ENCODE measurements around the gene ICA1. TPM values are rescaled to one million over a fixed set of nuclear protein-coding genes. Genes with fewer than 3 reads are reported as not detected.
"Not testable (repeated sequence)": the region's sequence is repeated elsewhere in the genome, so short reads cannot be mapped to it uniquely, and the experiment has no call there.

The ICA1 gene
- total RNA-seq, 2 experiments from 2014 or later = 0.34 to 1.3 TPM

GRCh38 chr7:8111282-8111960 is 150.5 kb downstream of the ICA1 start:
- no peaks in the 10 kb centered on the region for H3K36me3 Mint-ChIP-seq (ENCODE audit: low read depth)
- ATAC-seq (no peak), DNase-seq (no peak)
- no peaks in the 10 kb centered on the region for H3K27me3 Mint-ChIP-seq
- ChIA-PET CTCF (no interaction called here), POLR2A (no interaction called here)
- TF ChIP-seq CTCF (IDR thresholded peaks at IDR 0.05) = no peak
- peaks cover 33% of the 10 kb centered on the region for H3K4me1 Mint-ChIP-seq (ENCODE audit: low read depth)
- H3K9me3 Mint-ChIP-seq = peaks cover 15% of the 10 kb centered on the region
- intact Hi-C loops (cut with micrococcal nuclease) = loop anchor here (10.0 kb wide), 1 partner anchor 427 kb away; no protein-coding TSS in a partner anchor
- H3K27ac Mint-ChIP-seq = no peak overlapping the region
- no peak overlapping the region for H3K4me3 Mint-ChIP-seq

GRCh38 chr7:8109196-8110022 is 152.6 kb downstream of the ICA1 start:
- CTCF ChIA-PET = interaction anchor here (0.7 kb wide), 2 partner anchors 9 to 14 kb away, joined by 3 read pairs; no protein-coding TSS in a partner anchor
- Mint-ChIP-seq H3K36me3 (ENCODE audit: low read depth) (no peaks in the 10 kb centered on the region), H3K27ac (no peak overlapping the region), H3K4me3 (no peak overlapping the region), H3K27me3 (no peaks in the 10 kb centered on the region), H3K4me1 (ENCODE audit: low read depth) (peaks cover 33% of the 10 kb centered on the region), H3K9me3 (peaks cover 9% of the 10 kb centered on the region)
- POLR2A ChIA-PET = no interaction called here
- ATAC-seq = no peak
- no peak for DNase-seq
- intact Hi-C loops (cut with micrococcal nuclease) = loop anchor here (10.0 kb wide), 1 partner anchor 425 kb away; no protein-coding TSS in a partner anchor
- no peak for TF ChIP-seq CTCF (IDR thresholded peaks at IDR 0.05)

- ChIA-PET CTCF (interaction anchor here (0.6 to 1.6 kb wide), 2 partner anchors 21 to 111 kb away, joined by 3 read pairs; no protein-coding TSS in a partner anchor), POLR2A (no interaction called here)
- no peak for TF ChIP-seq CTCF (IDR thresholded peaks at IDR 0.05)
- ATAC-seq (peak; percentile 71), DNase-seq (peak; percentile 37)
- Mint-ChIP-seq H3K4me1 (ENCODE audit: low read depth) (peaks cover 30% of the 10 kb centered on the region), H3K4me3 (no peak overlapping the region), H3K27me3 (no peaks in the 10 kb centered on the region), H3K27ac (peak overlapping the region; percentile 67), H3K36me3 (ENCODE audit: low read depth) (peaks cover 2% of the 10 kb centered on the region), H3K9me3 (peaks cover 16% of the 10 kb centered on the region)
- intact Hi-C loops (cut with micrococcal nuclease) = no loop called here
Observed at GRCh38 chr7:8105449-8106095, 156.4 kb downstream of the ICA1 start.

- Mint-ChIP-seq H3K4me1 (ENCODE audit: low read depth) (peaks cover 30% of the 10 kb centered on the region), H3K27me3 (no peaks in the 10 kb centered on the region), H3K36me3 (ENCODE audit: low read depth) (peaks cover 2% of the 10 kb centered on the region), H3K4me3 (no peak overlapping the region), H3K27ac (no peak overlapping the region), H3K9me3 (peaks cover 24% of the 10 kb centered on the region)
- ChIA-PET CTCF (interaction anchor here (1.1 to 1.4 kb wide), 2 partner anchors 18 to 30 kb away, joined by 3 read pairs; no protein-coding TSS in a partner anchor), POLR2A (no interaction called here)
- intact Hi-C loops (cut with micrococcal nuclease) = no loop called here
- no peak for DNase-seq
- no peak for ATAC-seq
- TF ChIP-seq CTCF (IDR thresholded peaks at IDR 0.05) = no peak
Observed at GRCh38 chr7:8103282-8103681, 158.7 kb downstream of the ICA1 start.

GRCh38 chr7:8101292-8101691 is 160.7 kb downstream of the ICA1 start:
- Mint-ChIP-seq H3K9me3 (peaks cover 25% of the 10 kb centered on the region), H3K4me1 (ENCODE audit: low read depth) (peaks cover 24% of the 10 kb centered on the region)
- H3K36me3 Mint-ChIP-seq (ENCODE audit: low read depth); ATAC-seq; H3K27ac Mint-ChIP-seq; POLR2A ChIA-PET; CTCF ChIA-PET; DNase-seq; H3K27me3 Mint-ChIP-seq; intact Hi-C loops (cut with micrococcal nuclease); H3K4me3 Mint-ChIP-seq: not testable (repeated sequence)

All from activated CD8-positive, alpha-beta T cell treated with anti-CD3 and anti-CD28 coated beads for 36 hours (primary cell).